ENCODE data around the gene HNF1B.

- TF ChIP-seq GATA3 (IDR thresholded peaks at IDR 0.05; ENCODE audit: low read depth, low read length) = no peak
- no peak for TF ChIP-seq GATA2 (IDR thresholded peaks at IDR 0.05; ENCODE audit: low read depth, low read length)
Observed at GRCh38 chr17:37698132-37698910, 46.5 kb downstream of the HNF1B start.
